KOPT-K1 (cell line): Measurements from ENCODE around the gene OR2V1.
"Not testable (repeated sequence)": the region's sequence is repeated elsewhere in the genome, so short reads cannot be mapped to it uniquely, and the experiment has no call there.

ENCODE experiments used
- H3K27ac ChIP-seq: fragments of 200-600 bp; sonication (generic); 2 replicates; pipeline ENCODE4 v1.5.1; 2016; ENCODE audit warnings: antibody characterized with exemption, mild to moderate bottlenecking, low read depth, low read length; ENCODE audit not compliant: poor library complexity, severe bottlenecking
- H3K36me3 ChIP-seq: fragments of 200-600 bp; sonication (generic); 2 replicates; pipeline ENCODE4 v1.5.1; 2017; ENCODE audit warnings: antibody characterized with exemption, mild to moderate bottlenecking, low read length, moderate library complexity; ENCODE audit not compliant: insufficient read depth
- H3K9me3 ChIP-seq: fragments of 200-600 bp; sonication (generic); 2 replicates; pipeline ENCODE4 v1.5.1; 2017; ENCODE audit warnings: antibody characterized with exemption, low read length, mild to moderate bottlenecking; ENCODE audit not compliant: insufficient read depth, poor library complexity, severe bottlenecking

Gene OR2V1

GRCh38 chr5:181130832-181131496, at the start of gene OR2V1:
Gene OR2V1 (minus strand): TSS chr5:181131169. CDS start chr5:181125304, 5,865 bp downstream.
- Histone ChIP-seq H3K9me3 (peaks cover 2% of the 10 kb centered on the region), H3K36me3 (no peaks in the 10 kb centered on the region), H3K27ac (no peak within 1 kb of the TSS)

DNA sequence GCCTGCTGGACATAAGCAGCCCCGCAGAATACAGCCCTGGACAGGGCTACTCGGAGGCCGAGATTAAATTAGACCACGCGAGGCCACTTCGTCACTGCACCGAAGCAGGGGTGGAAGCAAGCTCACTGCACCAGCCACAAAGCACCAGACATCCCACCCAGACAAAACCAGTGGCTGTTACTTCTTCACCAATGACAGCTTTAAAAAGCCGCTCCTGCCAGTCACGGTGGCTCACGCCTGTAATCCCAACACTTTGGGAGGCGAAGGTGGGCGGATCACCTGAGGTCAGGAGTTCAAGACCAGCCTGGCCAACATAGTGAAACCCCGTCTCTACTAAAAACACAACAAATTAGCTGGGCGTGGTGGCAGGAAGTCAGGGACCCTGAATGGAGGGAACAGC, 46.6 kb upstream of the OR2V1 start:
- not testable (repeated sequence) for H3K9me3 ChIP-seq, H3K27ac ChIP-seq, H3K36me3 ChIP-seq

- H3K36me3 ChIP-seq: no peaks in the 10 kb centered on the region
- no peaks in the 10 kb centered on the region for H3K9me3 ChIP-seq
- no peak overlapping the region for H3K27ac ChIP-seq
Observed at GRCh38 chr5:181176254-181176952, 45.4 kb upstream of the OR2V1 start.

GRCh38 chr5:181173420-181174342, 42.7 kb upstream of the OR2V1 start:
- Histone ChIP-seq H3K9me3 (no peaks in the 10 kb centered on the region), H3K27ac (peak overlapping the region; percentile 68), H3K36me3 (no peaks in the 10 kb centered on the region)

DNA sequence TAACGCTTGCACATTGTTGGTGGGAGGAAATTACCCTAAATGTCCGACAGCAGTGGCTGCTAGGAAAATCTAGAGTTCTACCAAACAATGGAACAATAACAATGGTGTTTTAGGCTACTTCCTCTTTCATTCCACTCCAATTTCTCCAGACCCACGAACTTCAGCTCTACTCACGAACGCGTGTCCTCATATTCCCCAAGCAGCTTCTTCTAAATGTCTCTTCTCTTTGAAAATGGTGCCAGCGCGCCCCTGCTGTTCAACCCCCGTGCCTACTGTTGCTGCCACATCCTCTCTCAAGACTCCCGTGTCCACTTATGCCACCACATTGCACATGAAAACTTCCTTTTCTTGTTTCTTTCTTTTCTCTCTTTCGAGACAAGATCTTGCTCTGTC, 42.1 kb upstream of the OR2V1 start:
- Histone ChIP-seq H3K9me3 (no peaks in the 10 kb centered on the region), H3K36me3 (no peaks in the 10 kb centered on the region), H3K27ac (peak overlapping the region; percentile 68)

DNA sequence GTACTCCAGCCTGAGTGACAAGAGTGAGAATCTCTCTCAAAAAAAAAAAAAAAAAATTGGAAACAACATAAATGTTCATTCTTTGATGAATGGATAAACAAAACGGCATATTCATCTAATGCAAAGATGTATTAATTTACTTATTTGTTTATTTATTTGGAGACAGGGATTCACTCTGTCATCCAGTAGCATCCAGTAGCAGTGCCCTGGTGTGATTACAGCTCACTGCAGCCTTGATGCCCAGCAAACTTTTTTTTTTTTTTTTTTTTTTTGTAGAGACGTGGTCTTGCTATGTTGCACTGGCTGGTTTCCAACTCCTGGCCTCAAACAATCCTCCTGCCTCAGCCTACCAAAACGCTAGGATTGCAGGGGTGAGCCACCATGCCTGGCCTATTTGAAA, 40.8 kb upstream of the OR2V1 start:
- H3K36me3 ChIP-seq: no peaks in the 10 kb centered on the region
- no peaks in the 10 kb centered on the region for H3K9me3 ChIP-seq
- H3K27ac ChIP-seq: no peak overlapping the region

- Histone ChIP-seq H3K9me3 (no peaks in the 10 kb centered on the region), H3K36me3 (no peaks in the 10 kb centered on the region), H3K27ac (no peak overlapping the region)
Observed at GRCh38 chr5:181170996-181171395, 40.0 kb upstream of the OR2V1 start.

GRCh38 chr5:181170237-181170825, 39.4 kb upstream of the OR2V1 start:
- Histone ChIP-seq H3K9me3 (no peaks in the 10 kb centered on the region), H3K27ac (no peak overlapping the region), H3K36me3 (no peaks in the 10 kb centered on the region)

DNA sequence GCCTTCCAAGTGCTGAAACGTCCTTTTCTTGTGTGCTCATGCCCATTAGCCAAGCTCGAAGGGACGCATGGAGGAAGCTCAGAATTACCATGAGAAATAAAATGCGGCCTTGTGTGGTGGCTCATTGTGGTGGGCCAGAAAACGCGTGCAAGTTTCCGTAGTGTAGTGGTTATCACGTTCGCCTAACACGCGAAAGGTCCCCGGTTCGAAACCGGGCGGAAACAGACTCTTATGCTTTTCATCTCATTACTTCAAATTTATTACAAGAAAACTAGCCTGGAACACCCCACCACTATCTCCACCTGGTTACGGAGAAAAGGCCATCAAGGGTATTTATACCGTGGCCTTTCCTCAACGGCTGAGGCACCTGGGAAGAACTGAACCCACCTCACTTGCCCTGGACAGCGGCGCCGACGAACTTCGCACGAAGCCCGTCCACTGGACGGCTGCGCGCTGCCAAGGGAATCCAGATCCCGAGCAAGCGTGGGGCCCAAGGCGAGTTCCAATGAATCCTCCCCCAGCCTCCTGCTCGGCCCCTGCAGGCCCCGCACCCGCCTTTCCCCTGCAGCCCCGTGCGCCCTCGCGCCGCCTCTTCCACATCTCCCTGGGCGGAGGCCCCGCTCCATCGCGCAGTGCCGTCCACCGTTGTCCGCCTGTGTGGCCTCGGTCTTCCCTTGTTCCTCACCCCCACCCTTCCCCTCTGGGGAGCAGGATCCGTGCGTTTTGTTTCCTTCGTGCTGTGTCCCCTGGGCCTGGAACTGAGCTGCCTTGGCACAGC, 38.7 kb upstream of the OR2V1 start:
- H3K9me3 ChIP-seq, H3K27ac ChIP-seq, H3K36me3 ChIP-seq: not testable (repeated sequence)

- Histone ChIP-seq H3K36me3 (no peaks in the 10 kb centered on the region), H3K9me3 (no peaks in the 10 kb centered on the region), H3K27ac (no peak overlapping the region)
Observed at GRCh38 chr5:181168595-181169118, 37.7 kb upstream of the OR2V1 start.

DNA sequence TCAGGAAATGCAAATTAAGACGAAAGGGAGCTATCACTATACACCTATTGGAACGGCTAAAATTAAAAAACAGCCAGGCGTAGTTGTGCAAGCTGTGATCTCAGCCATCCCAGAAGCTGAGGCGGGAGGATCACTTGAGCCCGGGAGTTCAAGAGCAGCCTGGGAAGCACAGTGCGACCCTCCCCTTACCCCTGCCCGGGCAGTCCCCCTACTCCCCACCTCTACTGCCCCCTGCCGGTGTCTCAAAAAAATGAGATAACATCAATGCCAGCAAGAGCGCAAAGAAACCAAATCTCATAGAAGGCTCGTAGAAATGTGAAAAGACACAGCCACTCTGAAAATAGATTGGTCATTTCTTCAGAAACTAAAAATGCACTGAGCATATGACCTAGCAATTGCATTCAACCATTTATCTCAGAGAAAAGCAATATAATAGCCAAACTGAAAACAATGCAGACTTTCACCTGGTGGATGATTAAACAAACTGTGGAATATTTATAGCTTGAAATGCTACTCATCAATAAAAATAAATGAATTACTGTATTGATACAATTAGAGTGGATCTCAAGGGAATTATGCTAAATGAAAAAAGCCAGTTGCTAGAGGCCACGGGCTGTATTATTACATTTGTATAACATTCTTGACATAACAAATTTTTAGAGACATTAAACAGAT, 37.0 kb upstream of the OR2V1 start:
- Histone ChIP-seq H3K27ac (no peak overlapping the region), H3K9me3 (no peaks in the 10 kb centered on the region), H3K36me3 (no peaks in the 10 kb centered on the region)

DNA sequence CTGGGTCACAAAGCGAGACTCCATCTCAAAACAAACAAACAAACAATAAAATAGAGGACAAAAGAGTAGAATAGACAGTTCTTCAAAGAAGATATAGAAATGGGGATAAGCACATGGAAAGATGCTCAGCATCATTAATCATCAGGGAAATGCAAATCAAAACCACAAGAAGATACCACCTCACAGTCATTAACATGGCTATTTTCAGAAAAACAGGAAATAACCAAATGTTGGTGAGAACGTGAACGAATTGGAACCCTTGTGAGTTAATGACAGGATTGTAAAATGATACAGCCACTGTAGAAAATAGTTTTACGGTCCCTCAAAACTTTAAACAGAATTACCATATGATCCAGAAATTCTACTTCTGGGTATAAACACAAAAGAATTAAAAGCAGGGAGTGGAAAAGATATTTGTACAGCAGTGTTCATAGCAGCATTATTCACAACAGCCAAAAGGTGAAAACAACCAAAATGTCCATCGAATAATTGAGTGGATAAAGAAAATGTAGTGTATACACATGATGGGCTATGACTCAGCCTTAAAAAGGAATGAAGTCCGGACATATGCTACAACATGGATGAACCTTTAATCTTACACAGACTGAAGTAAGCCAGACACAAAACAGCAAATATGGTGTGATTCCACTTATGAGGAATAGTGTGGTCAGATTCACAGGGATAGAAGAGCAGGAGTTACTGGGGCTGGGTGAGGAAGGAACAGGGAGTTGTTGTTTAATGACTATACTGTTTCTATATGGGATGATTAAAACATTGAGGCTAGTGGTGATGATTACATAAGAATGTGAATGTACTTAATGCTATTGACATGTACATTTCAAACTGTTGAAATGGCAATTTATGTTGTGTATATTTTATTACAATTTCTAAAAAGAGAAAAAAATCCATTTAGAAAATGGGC, 36.1 kb upstream of the OR2V1 start:
- Histone ChIP-seq H3K27ac (no peak overlapping the region), H3K36me3 (no peaks in the 10 kb centered on the region), H3K9me3 (no peaks in the 10 kb centered on the region)
